Gastrocnemius medialis (tissue), 4 donors: ENCODE measurements around the gene TAPT1. TPM values are rescaled to one million over a fixed set of nuclear protein-coding genes. Genes with fewer than 3 reads are reported as not detected.

ENCODE experiments used
- ATAC-seq, 2 donors: fragments of 150-250 bp; one replicate each; pipeline ENCODE4 v1.9.1; 2016
- DNase-seq, 2 donors: peaks; one replicate each; pipeline ENCODE4 v3.0.0-alpha.2; 2019
- H3K27ac ChIP-seq, 4 donors: fragments of 200-600 bp; sonication (generic); 1 replicate in 1 of 4; 2 replicates in 3 of 4; pipeline ENCODE4 v1.5.1; 2016 to 2018; ENCODE audit warnings: mild to moderate bottlenecking in 2 of 4, moderate library complexity in 1 of 4
- H3K27me3 ChIP-seq, 3 donors: fragments of 200-600 bp; sonication (generic) in 2 of 3; 1 replicate in 1 of 3; 2 replicates in 2 of 3; pipeline versions ENCODE4 v1.5.1 to v1.6.0; 2016 to 2019; ENCODE audit warnings: mild to moderate bottlenecking in 1 of 3, moderate library complexity in 1 of 3
- H3K36me3 ChIP-seq, 2 donors: fragments of 200-600 bp; sonication (generic) in 1 of 2; one replicate each; pipeline ENCODE4 v1.5.1; 2017 to 2018
- H3K4me1 ChIP-seq, 2 donors: fragments of 200-600 bp; sonication (generic) in 1 of 2; one replicate each; pipeline ENCODE4 v1.5.1; 2016 to 2017; ENCODE audit warnings: mild to moderate bottlenecking in 2 of 2
- H3K4me3 ChIP-seq, 4 donors: fragments of 200-600 bp; sonication (generic) in 3 of 4; 1 replicate in 1 of 4; 2 replicates in 3 of 4; pipeline ENCODE4 v1.5.1; 2016 to 2019; ENCODE audit warnings: mild to moderate bottlenecking in 2 of 4
- H3K9me3 ChIP-seq, 3 donors: fragments of 200-600 bp; sonication (generic) in 2 of 3; 1 replicate in 1 of 3; 2 replicates in 2 of 3; pipeline ENCODE4 v1.5.1; 2016 to 2019
- POLR2A ChIP-seq, 2 donors: fragments of 450-650 bp; IDR thresholded peaks; one replicate each; pipeline ENCODE4 v1.6.1; 2017; ENCODE audit warnings: antibody characterized with exemption in 2 of 2, mild to moderate bottlenecking in 2 of 2, moderate library complexity in 2 of 2
- in situ Hi-C, 4 donors: fragments of 200-750 bp; cut with MboI; loops; one replicate each; pipeline versions ENCODE4 v1.15.0 to v1.8.0; 2017; ENCODE audit warnings: low sequenced_read_pairs in 4 of 4
- intact Hi-C: fragments of 100-400 bp; cut with DNase I; formaldehyde crosslinking; loops from one replicate; pipeline ENCODE4 v1.15.1; 2023; ENCODE audit warnings: low total_unique reads
- total RNA-seq, 4 donors: library from RNA; depleted of rRNA; stranded (reverse); fragments of >200 nt; gene quantifications; one replicate each; pipeline versions ENCODE4 v1.1.0 to v1.2.3, GENCODE V29; 2016
- TF ChIP-seq, protein P1 (sequence below), 5 experiments: fragments of 450-650 bp in 3 of 5; fragments of 200-600 bp in 2 of 5; sonication (generic) in 2 of 5; IDR thresholded peaks in 4 of 5; conservative IDR thresholded peaks in 1 of 5; 1 replicate in 4 of 5; 2 replicates in 1 of 5; pipeline ENCODE4 v1.5.1; 2016 to 2019; ENCODE audit warnings: antibody characterized with exemption in 5 of 5, mild to moderate bottlenecking in 3 of 5, moderate library complexity in 3 of 5

TAPT1 gene
- total RNA-seq, 4 donors from 2014 or later = 29.5 to 44.1 (median 40.8) TPM

DNA sequence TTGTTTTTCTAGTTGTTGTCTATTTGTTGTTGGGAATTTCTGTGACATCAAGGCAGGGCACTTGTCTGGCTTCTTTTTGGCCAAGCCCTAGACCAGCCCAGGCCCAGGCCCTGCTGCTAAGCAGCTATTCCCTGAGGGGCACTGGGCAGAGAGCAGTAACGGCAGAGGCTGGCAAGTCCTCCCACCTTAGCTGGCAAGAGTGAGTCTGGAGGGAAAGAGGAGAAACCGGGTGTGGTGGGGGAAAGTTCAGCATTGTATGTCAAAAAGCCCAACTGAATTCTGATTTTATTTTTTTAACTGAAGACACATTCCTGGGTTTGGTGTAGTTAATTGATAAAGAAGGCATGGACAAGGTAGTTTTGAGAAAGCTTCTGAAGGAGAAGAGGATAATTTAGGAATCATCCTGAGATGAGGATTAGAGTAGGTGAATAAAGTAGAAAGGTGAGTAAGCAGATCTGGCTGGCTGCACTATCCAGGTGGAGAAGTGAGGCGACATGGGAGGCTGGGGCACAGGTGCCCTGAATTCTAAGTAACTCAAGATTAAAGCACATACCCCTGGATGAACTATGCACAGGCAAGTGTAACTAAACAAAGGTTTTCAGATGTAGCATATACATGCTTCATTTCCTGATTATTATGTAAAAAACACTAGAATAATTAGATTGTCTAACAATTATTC is 57.4 kb downstream of the TAPT1 start:
- no peak for TF ChIP-seq POLR2A (IDR thresholded peaks at IDR 0.05)
- TF ChIP-seq, protein P1, sequence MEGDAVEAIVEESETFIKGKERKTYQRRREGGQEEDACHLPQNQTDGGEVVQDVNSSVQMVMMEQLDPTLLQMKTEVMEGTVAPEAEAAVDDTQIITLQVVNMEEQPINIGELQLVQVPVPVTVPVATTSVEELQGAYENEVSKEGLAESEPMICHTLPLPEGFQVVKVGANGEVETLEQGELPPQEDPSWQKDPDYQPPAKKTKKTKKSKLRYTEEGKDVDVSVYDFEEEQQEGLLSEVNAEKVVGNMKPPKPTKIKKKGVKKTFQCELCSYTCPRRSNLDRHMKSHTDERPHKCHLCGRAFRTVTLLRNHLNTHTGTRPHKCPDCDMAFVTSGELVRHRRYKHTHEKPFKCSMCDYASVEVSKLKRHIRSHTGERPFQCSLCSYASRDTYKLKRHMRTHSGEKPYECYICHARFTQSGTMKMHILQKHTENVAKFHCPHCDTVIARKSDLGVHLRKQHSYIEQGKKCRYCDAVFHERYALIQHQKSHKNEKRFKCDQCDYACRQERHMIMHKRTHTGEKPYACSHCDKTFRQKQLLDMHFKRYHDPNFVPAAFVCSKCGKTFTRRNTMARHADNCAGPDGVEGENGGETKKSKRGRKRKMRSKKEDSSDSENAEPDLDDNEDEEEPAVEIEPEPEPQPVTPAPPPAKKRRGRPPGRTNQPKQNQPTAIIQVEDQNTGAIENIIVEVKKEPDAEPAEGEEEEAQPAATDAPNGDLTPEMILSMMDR (IDR thresholded peaks at IDR 0.05 in 4 of 5, conservative IDR thresholded peaks at IDR 0.05 in 1 of 5) = no peak
- no peaks in the 10 kb centered on the region for H3K9me3 ChIP-seq
- H3K36me3 ChIP-seq = peaks cover 2 to 80% of the 10 kb centered on the region in 2 donors
- DNase-seq (no peak), ATAC-seq (no peak)
- H3K4me1 ChIP-seq = no peaks in the 10 kb centered on the region
- no peak overlapping the region for H3K27ac ChIP-seq
- intact Hi-C loops (no loop called here), in situ Hi-C loops (no loop called here)
- no peak overlapping the region for H3K4me3 ChIP-seq
- no peaks in the 10 kb centered on the region for H3K27me3 ChIP-seq

DNA sequence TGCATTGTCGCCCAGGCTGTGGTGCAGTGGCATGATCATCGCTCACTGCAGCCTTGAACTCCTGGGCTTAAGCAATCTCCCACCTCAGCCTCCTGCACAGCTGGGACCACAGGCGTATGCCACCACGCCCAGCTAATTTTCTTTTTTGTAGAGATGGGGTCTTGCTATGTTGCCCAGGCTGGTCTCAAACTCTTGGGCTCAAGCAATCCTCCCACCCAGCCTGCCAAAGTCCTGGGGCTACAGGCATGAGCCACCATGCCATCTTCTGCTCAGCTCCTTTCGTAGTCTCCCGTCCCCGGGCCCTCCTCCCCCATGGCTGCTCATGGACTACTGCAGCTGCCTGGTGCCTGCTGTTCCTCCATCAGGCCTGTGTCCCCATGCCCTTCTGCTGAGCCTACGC is 58.1 kb downstream of the TAPT1 start:
- ATAC-seq (no peak), DNase-seq (no peak)
- no peak overlapping the region for H3K27ac ChIP-seq
- TF ChIP-seq, protein P1 (IDR thresholded peaks at IDR 0.05 in 4 of 5, conservative IDR thresholded peaks at IDR 0.05 in 1 of 5) = no peak
- no peak for TF ChIP-seq POLR2A (IDR thresholded peaks at IDR 0.05)
- peaks cover 0 to 85% of the 10 kb centered on the region in 2 donors for H3K36me3 ChIP-seq
- H3K9me3 ChIP-seq = no peaks in the 10 kb centered on the region
- intact Hi-C loops (no loop called here), in situ Hi-C loops (no loop called here)
- H3K4me1 ChIP-seq = no peaks in the 10 kb centered on the region
- H3K4me3 ChIP-seq = no peak overlapping the region
- no peaks in the 10 kb centered on the region for H3K27me3 ChIP-seq

DNA sequence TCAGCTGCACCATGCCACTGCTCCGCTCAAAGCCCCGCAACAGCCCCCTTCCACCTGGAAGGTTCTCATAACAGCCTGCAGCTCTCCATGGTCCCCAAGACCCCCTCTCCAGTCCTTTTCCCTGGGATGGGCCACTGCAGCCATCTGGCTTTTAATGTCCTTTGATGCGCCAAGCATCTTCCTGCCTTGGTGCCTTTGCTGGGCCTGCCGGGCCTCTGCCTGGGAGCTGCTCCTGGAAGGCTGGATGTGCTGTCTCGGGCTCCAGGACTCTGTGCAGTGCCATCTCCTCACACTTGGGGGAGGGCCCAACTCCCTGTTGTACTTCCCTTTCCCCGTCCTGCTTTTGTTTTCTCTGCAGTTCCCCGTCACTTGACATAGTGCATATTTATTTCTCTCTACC is 60.3 kb downstream of the TAPT1 start:
- peaks cover 0 to 76% of the 10 kb centered on the region in 2 donors for H3K36me3 ChIP-seq
- no peak for ATAC-seq

DNA sequence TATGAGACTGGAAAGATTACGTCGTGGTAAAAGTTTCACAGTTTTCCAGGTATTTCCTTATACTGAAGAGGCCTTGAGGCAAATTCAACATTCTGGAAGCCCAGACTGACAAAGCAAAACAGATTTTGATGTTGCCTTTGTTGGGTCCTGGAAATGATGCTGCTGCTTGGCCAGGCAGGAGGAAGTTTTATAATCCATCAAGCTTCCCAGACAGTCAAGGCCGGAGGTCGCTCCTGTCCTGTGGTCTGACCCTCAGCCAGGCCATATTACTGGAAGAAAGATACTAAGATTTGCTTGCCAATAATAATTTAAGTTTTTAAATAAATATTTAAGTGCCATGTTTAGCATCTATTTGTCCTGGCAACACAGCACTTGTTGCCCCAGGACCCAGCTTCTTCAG is 63.4 kb downstream of the TAPT1 start:
- peaks cover 0 to 52% of the 10 kb centered on the region in 2 donors for H3K36me3 ChIP-seq
- in situ Hi-C loops (no loop called here), intact Hi-C loops (no loop called here)
- H3K4me3 ChIP-seq = no peak overlapping the region
- H3K27me3 ChIP-seq = no peaks in the 10 kb centered on the region
- TF ChIP-seq, protein P1 (IDR thresholded peaks at IDR 0.05 in 4 of 5, conservative IDR thresholded peaks at IDR 0.05 in 1 of 5) = no peak
- no peak for TF ChIP-seq POLR2A (IDR thresholded peaks at IDR 0.05)
- no peak overlapping the region for H3K27ac ChIP-seq
- ATAC-seq (no peak), DNase-seq (no peak)
- peaks cover 0 to 17% of the 10 kb centered on the region in 2 donors for H3K4me1 ChIP-seq
- H3K9me3 ChIP-seq = no peaks in the 10 kb centered on the region

More for the DNA sequence above, 60.3 kb downstream of the TAPT1 start:
- no peaks in the 10 kb centered on the region for H3K9me3 ChIP-seq
- no peaks in the 10 kb centered on the region for H3K27me3 ChIP-seq
- TF ChIP-seq, protein P1 (IDR thresholded peaks at IDR 0.05 in 4 of 5, conservative IDR thresholded peaks at IDR 0.05 in 1 of 5) = no peak
- TF ChIP-seq POLR2A (IDR thresholded peaks at IDR 0.05) = no peak
- in situ Hi-C loops = no loop called here
- H3K4me1 ChIP-seq = peaks cover 0 to 4% of the 10 kb centered on the region in 2 donors
- no peak overlapping the region for H3K4me3 ChIP-seq
- intact Hi-C loops = no loop called here
- no peak for DNase-seq
- no peak overlapping the region for H3K27ac ChIP-seq
